OCI-LY1 (cell line): Measurements from ENCODE around the gene GPR158.

Experiments
- H2AFZ ChIP-seq: fragments of 200-600 bp; sonication (generic), shearing (Covaris generic); 2 replicates; pipeline ENCODE4 v1.6.0; 2014; ENCODE audit warnings: antibody characterized with exemption, mild to moderate bottlenecking, low read length
- H3F3A ChIP-seq: fragments of 200-600 bp; sonication (generic), shearing (Covaris generic); 2 replicates; pipeline ENCODE4 v1.6.0; 2014; ENCODE audit warnings: mild to moderate bottlenecking, antibody characterized with exemption, low read length, moderate library complexity; ENCODE audit not compliant: insufficient read depth
- H3K27ac ChIP-seq: fragments of 200-600 bp; sonication (generic); 2 replicates; pipeline ENCODE4 v1.5.1; 2014; ENCODE audit warnings: low read length, mixed run types, mild to moderate bottlenecking, low read depth; ENCODE audit not compliant: poor library complexity, severe bottlenecking
- H3K27me3 ChIP-seq: fragments of 200-600 bp; sonication (generic); 2 replicates; pipeline ENCODE4 v1.6.0; 2014; ENCODE audit warnings: antibody characterized with exemption, mild to moderate bottlenecking, low read length, moderate library complexity; ENCODE audit not compliant: insufficient read depth
- H3K36me3 ChIP-seq: fragments of 200-600 bp; sonication (generic); 2 replicates; pipeline ENCODE4 v1.6.1; 2014; ENCODE audit warnings: mild to moderate bottlenecking, antibody characterized with exemption, low read length, moderate library complexity, mixed read lengths; ENCODE audit not compliant: insufficient read depth
- H3K4me1 ChIP-seq: fragments of 200-600 bp; sonication (generic); 2 replicates; pipeline ENCODE4 v1.5.1; 2014; ENCODE audit warnings: mild to moderate bottlenecking, low read length, moderate library complexity; ENCODE audit not compliant: insufficient read depth, severe bottlenecking
- H3K4me2 ChIP-seq: fragments of 200-600 bp; sonication (generic), shearing (Covaris generic); 2 replicates; pipeline ENCODE4 v1.6.1; 2014; ENCODE audit warnings: low read length
- H3K4me3 ChIP-seq: fragments of 200-600 bp; sonication (generic); 2 replicates; pipeline ENCODE4 v1.5.1; 2014; ENCODE audit warnings: low read length, low read depth, mild to moderate bottlenecking, mixed read lengths; ENCODE audit not compliant: poor library complexity, severe bottlenecking
- H3K79me2 ChIP-seq: fragments of 200-600 bp; shearing (Covaris generic); 2 replicates; pipeline ENCODE4 v1.6.1; 2016; ENCODE audit warnings: mixed run types, low read length, mixed read lengths; ENCODE audit not compliant: insufficient read depth
- H3K9ac ChIP-seq: fragments of 200-600 bp; sonication (generic), shearing (Covaris generic); 2 replicates; pipeline ENCODE4 v1.6.1; 2014; ENCODE audit warnings: mild to moderate bottlenecking, low read length, mixed read lengths
- H3K9me2 ChIP-seq: fragments of 200-600 bp; sonication (generic), shearing (Covaris generic); 2 replicates; pipeline ENCODE4 v1.6.1; 2014; ENCODE audit warnings: low read depth, mild to moderate bottlenecking, low read length, mixed read lengths
- H3K9me3 ChIP-seq: fragments of 200-600 bp; shearing (Covaris generic); 2 replicates; pipeline ENCODE4 v1.6.1; 2014; ENCODE audit warnings: low read length, mixed read lengths
- H4K20me1 ChIP-seq: fragments of 200-600 bp; sonication (generic), shearing (Covaris generic); 2 replicates; pipeline ENCODE4 v1.6.0; 2016; ENCODE audit warnings: mild to moderate bottlenecking, low read length; ENCODE audit not compliant: insufficient read depth
- CTCF ChIP-seq: fragments of 200-600 bp; sonication (generic), shearing (Covaris generic); IDR thresholded peaks from 2 replicates; pipeline ENCODE4 v1.5.1; 2017; ENCODE audit warnings: mild to moderate bottlenecking, antibody characterized with exemption, low read length, moderate library complexity, mixed read lengths
- EZH2 ChIP-seq: fragments of 200-600 bp; sonication (generic), shearing (Covaris generic); IDR thresholded peaks from 2 replicates; pipeline ENCODE4 v1.8.0; 2017; ENCODE audit warnings: borderline replicate concordance, mixed run types, mild to moderate bottlenecking, antibody characterized with exemption, low read length, moderate library complexity, mixed read lengths

GPR158 gene

GRCh38 chr10:25614652-25615051, 439.9 kb downstream of the GPR158 start:
- TF ChIP-seq EZH2 (no peak), CTCF (no peak)
- Histone ChIP-seq H3K79me2 (no peaks in the 10 kb centered on the region), H2AFZ (no peak overlapping the region), H3K4me3 (no peak overlapping the region), H3K27me3 (no peaks in the 10 kb centered on the region), H3K9me2 (no peaks in the 10 kb centered on the region), H3K9ac (no peak overlapping the region), H3K4me2 (no peak overlapping the region), H3K27ac (no peak overlapping the region), H3F3A (no peaks in the 10 kb centered on the region), H3K4me1 (no peaks in the 10 kb centered on the region), H4K20me1 (no peaks in the 10 kb centered on the region), H3K36me3 (no peaks in the 10 kb centered on the region), H3K9me3 (no peaks in the 10 kb centered on the region)

GRCh38 chr10:25615926-25616325, 441.1 kb downstream of the GPR158 start:
- Histone ChIP-seq H3K9me2 (no peaks in the 10 kb centered on the region), H2AFZ (no peak overlapping the region), H3K9me3 (no peaks in the 10 kb centered on the region), H3F3A (no peaks in the 10 kb centered on the region), H3K79me2 (no peaks in the 10 kb centered on the region), H3K9ac (no peak overlapping the region), H3K27me3 (no peaks in the 10 kb centered on the region), H4K20me1 (no peaks in the 10 kb centered on the region), H3K4me2 (no peak overlapping the region), H3K36me3 (no peaks in the 10 kb centered on the region), H3K4me1 (no peaks in the 10 kb centered on the region), H3K27ac (no peak overlapping the region), H3K4me3 (no peak overlapping the region)
- TF ChIP-seq CTCF (no peak), EZH2 (no peak)

GRCh38 chr10:25616903-25617592, 442.2 kb downstream of the GPR158 start:
- Histone ChIP-seq H3K9me3 (no peaks in the 10 kb centered on the region), H3F3A (no peaks in the 10 kb centered on the region), H3K27ac (no peak overlapping the region), H3K4me1 (no peaks in the 10 kb centered on the region), H3K27me3 (no peaks in the 10 kb centered on the region), H3K36me3 (no peaks in the 10 kb centered on the region), H3K4me2 (no peak overlapping the region), H3K4me3 (no peak overlapping the region), H3K9ac (no peak overlapping the region), H3K9me2 (no peaks in the 10 kb centered on the region), H3K79me2 (no peaks in the 10 kb centered on the region), H4K20me1 (no peaks in the 10 kb centered on the region), H2AFZ (no peak overlapping the region)
- TF ChIP-seq EZH2 (no peak), CTCF (no peak)
